IMR-90 (cell line): Measurements from ENCODE around the gene ELFN1. TPM values are rescaled to one million over a fixed set of nuclear protein-coding genes. Genes with fewer than 3 reads are reported as not detected.

Source experiments
- ATAC-seq: fragments of 200-7000 bp; cut with Tn5 transposase; 2 replicates; pipeline ENCODE4 v1.9.1; 2020; ENCODE audit warnings: low read depth, mild to moderate bottlenecking, moderate library complexity
- BruUV-seq: library from RNA; stranded (reverse); fragments of 400-500 nt; replicated peaks from 2 replicates; lab custom pipeline; 2021; lab: Mats Ljungman, UMichigan
- CTCF ChIA-PET: fragments of 300-600 bp; formaldehyde crosslinking; extraction: SDS; loops from one replicate; lab custom pipeline; 2021; ENCODE audit warnings: antibody characterized with exemption; lab: Yijun Ruan, JAX
- POLR2A ChIA-PET: fragments of 300-600 bp; sonication (Branson Sonifier 250); formaldehyde crosslinking; loops from one replicate; lab custom pipeline; 2022; ENCODE audit warnings: antibody characterized with exemption; ENCODE audit not compliant: unreplicated experiment; lab: Charles Lee
- DNase-seq: peaks from one replicate; pipeline ENCODE4 v3.0.0; 2013
- H2AFZ ChIP-seq: replicated peaks from 2 replicates; pipeline ENCODE3; 2013; ENCODE audit warnings: low read length, mild to moderate bottlenecking; ENCODE audit not compliant: poor library complexity
- H2AK5ac ChIP-seq: 2 replicates; pipeline ENCODE4 v1.6.1; 2013; ENCODE audit warnings: low read depth, low read length, inconsistent platforms
- H2AK9ac ChIP-seq: replicated peaks from 2 replicates; pipeline ENCODE3; 2013; ENCODE audit warnings: mild to moderate bottlenecking, low read depth, low read length, moderate library complexity; ENCODE audit not compliant: poor library complexity
- H2BK120ac ChIP-seq: 2 replicates; pipeline ENCODE4 v1.6.1; 2013; ENCODE audit warnings: low read depth, low read length, inconsistent platforms
- H2BK15ac ChIP-seq: 3 replicates; pipeline ENCODE4 v1.6.1; 2013; ENCODE audit warnings: low read depth, low read length, inconsistent platforms
- H2BK20ac ChIP-seq: 2 replicates; pipeline ENCODE4 v1.6.1; 2013; ENCODE audit warnings: low read depth, mild to moderate bottlenecking, inconsistent platforms, low read length, moderate library complexity
- H2BK5ac ChIP-seq: 2 replicates; pipeline ENCODE4 v1.6.1; 2013; ENCODE audit warnings: mild to moderate bottlenecking, low read depth, low read length, inconsistent platforms; ENCODE audit not compliant: poor library complexity, severe bottlenecking
- H3K14ac ChIP-seq: replicated peaks from 2 replicates; pipeline ENCODE4 v1.6.1; 2013; ENCODE audit warnings: low read depth, low read length, inconsistent platforms
- H3K18ac ChIP-seq: 2 replicates; pipeline ENCODE4 v1.6.1; 2013; ENCODE audit warnings: low read depth, low read length, control low read depth
- H3K23ac ChIP-seq: 2 replicates; pipeline ENCODE4 v1.6.1; 2013; ENCODE audit warnings: low read depth, low read length, inconsistent platforms
- H3K27ac ChIP-seq: 2 replicates; pipeline ENCODE4 v1.5.1; 2013; ENCODE audit warnings: mild to moderate bottlenecking, control low read depth, low read length; ENCODE audit not compliant: insufficient read depth
- H3K27me3 ChIP-seq: 2 replicates; pipeline ENCODE4 v1.6.1; 2013; ENCODE audit warnings: low read length; ENCODE audit not compliant: control insufficient read depth, insufficient read depth
- H3K36me3 ChIP-seq: 2 replicates; pipeline ENCODE4 v1.6.1; 2013; ENCODE audit warnings: low read length, mixed read lengths; ENCODE audit not compliant: control insufficient read depth, insufficient read depth
- H3K4ac ChIP-seq: 2 replicates; pipeline ENCODE4 v1.6.1; 2013; ENCODE audit warnings: low read depth, low read length, inconsistent platforms
- H3K4me1 ChIP-seq: 2 replicates; pipeline ENCODE4 v1.6.1; 2013; ENCODE audit warnings: low read length, mixed read lengths; ENCODE audit not compliant: control insufficient read depth, insufficient read depth
- H3K4me2 ChIP-seq: 2 replicates; pipeline ENCODE4 v1.6.1; 2013; ENCODE audit warnings: low read depth, mild to moderate bottlenecking, control low read depth, low read length, moderate library complexity
- H3K4me3 ChIP-seq: 2 replicates; pipeline ENCODE4 v1.5.1; 2013; ENCODE audit warnings: low read depth, mild to moderate bottlenecking, control low read depth, low read length, moderate library complexity; ENCODE audit not compliant: insufficient read depth
- H3K56ac ChIP-seq: 2 replicates; pipeline ENCODE4 v1.6.1; 2013; ENCODE audit warnings: low read length, inconsistent platforms; ENCODE audit not compliant: insufficient read depth; ENCODE audit errors: extremely low read depth
- H3K79me1 ChIP-seq, 2 experiments: 2 replicates each; pipeline ENCODE4 v1.6.1; 2013; ENCODE audit warnings: low read length in 2 of 2, inconsistent platforms in 1 of 2, low read depth in 1 of 2
- H3K9ac ChIP-seq: 2 replicates; pipeline ENCODE4 v1.6.1; 2013; ENCODE audit warnings: low read depth, low read length, control low read depth
- H3K9me1 ChIP-seq: 2 replicates; pipeline ENCODE4 v1.6.1; 2013; ENCODE audit warnings: low read length, inconsistent platforms; ENCODE audit not compliant: insufficient read depth
- H3K9me3 ChIP-seq: 2 replicates; pipeline ENCODE4 v1.6.1; 2013; ENCODE audit warnings: low read length; ENCODE audit not compliant: control insufficient read depth, insufficient read depth
- H4K20me1 ChIP-seq: 2 replicates; pipeline ENCODE4 v1.6.1; 2013; ENCODE audit warnings: low read length, inconsistent platforms; ENCODE audit not compliant: insufficient read depth
- H4K5ac ChIP-seq: 2 replicates; pipeline ENCODE4 v1.6.1; 2013; ENCODE audit warnings: mild to moderate bottlenecking, low read depth, low read length, control low read depth
- H4K8ac ChIP-seq, 2 experiments: 2 replicates each; pipeline ENCODE4 v1.6.1; 2013; ENCODE audit warnings: low read depth in 2 of 2, low read length in 2 of 2, control low read depth in 1 of 2, inconsistent platforms in 1 of 2
- H4K91ac ChIP-seq: 2 replicates; pipeline ENCODE4 v1.6.1; 2013; ENCODE audit warnings: low read depth, low read length, inconsistent platforms; ENCODE audit not compliant: insufficient read depth
- CHD1 ChIP-seq: IDR thresholded peaks from 2 replicates; pipeline ENCODE4 v1.6.1; 2012; ENCODE audit warnings: low read depth, low read length, improper control_type of control experiment
- FOS ChIP-seq: fragments of 150-350 bp; IDR thresholded peaks from 2 replicates; pipeline ENCODE4 v1.6.1; 2016; ENCODE audit warnings: low read depth, low read length
- MAFK ChIP-seq: IDR thresholded peaks from 2 replicates; pipeline ENCODE4 v1.6.1; 2012; ENCODE audit warnings: low read depth, low read length, improper control_type of control experiment
- MXI1 ChIP-seq: IDR thresholded peaks from 2 replicates; pipeline ENCODE4 v1.6.1; 2012; ENCODE audit warnings: low read depth, mild to moderate bottlenecking, low read length, moderate library complexity, borderline replicate concordance
- NFE2L2 ChIP-seq: fragments of 150-350 bp; IDR thresholded peaks from 2 replicates; pipeline ENCODE4 v1.6.1; 2016; ENCODE audit warnings: low read depth, mild to moderate bottlenecking, low read length
- POLR2A ChIP-seq: IDR thresholded peaks from 2 replicates; pipeline ENCODE4 v1.6.1; 2012; ENCODE audit warnings: mild to moderate bottlenecking, low read depth, low read length
- RCOR1 ChIP-seq: IDR thresholded peaks from 2 replicates; pipeline ENCODE4 v1.6.1; 2012; ENCODE audit warnings: mild to moderate bottlenecking, low read length, improper control_type of control experiment; ENCODE audit not compliant: insufficient replicate concordance
- SMC3 ChIP-seq: fragments of 150-350 bp; IDR thresholded peaks from 2 replicates; pipeline ENCODE4 v1.6.1; 2016; ENCODE audit warnings: low read depth, mild to moderate bottlenecking, antibody characterized with exemption, low read length, moderate library complexity
- WGBS, 2 experiments: methylation state at CpG; one replicate each; pipeline versions ENCODE4 v1.1.5 to v1.1.7; 2013; ENCODE audit warnings: missing lambda C conversion rate in 2 of 2; ENCODE audit not compliant: insufficient read length in 1 of 2; ENCODE audit errors: extremely low coverage in 2 of 2; 5-methylcytosine and 5-hydroxymethylcytosine counted together
- dilution Hi-C: fragments of 300-500 bp; cut with HindIII; formaldehyde crosslinking; loops from one replicate; pipeline ENCODE4 v1.14.3; 2018; ENCODE audit warnings: low sequenced_read_pairs; ENCODE audit not compliant: unreplicated experiment
- in situ Hi-C: fragments of 300-500 bp; cut with MboI; formaldehyde crosslinking; loops from 3 replicates; pipeline ENCODE4 v1.14.3; 2019; ENCODE audit warnings: low sequenced_read_pairs, inconsistent platforms, mixed read lengths
- intact Hi-C: fragments of 100-400 bp; cut with micrococcal nuclease; formaldehyde crosslinking; loops from 2 replicates; pipeline ENCODE4 v1.10.0; 2022
- polyA plus RNA-seq, 3 experiments: library from polyadenylated mRNA; depleted of rRNA; stranded (reverse); fragments of >200 nt; gene quantifications; 2 replicates each; pipeline ENCODE4 v1.2.3, GENCODE V29; 2012; ENCODE audit warnings: low replicate concordance in 1 of 3
- total RNA-seq: library from RNA; depleted of rRNA; stranded (reverse); fragments of >200 nt; gene quantifications from 2 replicates; pipeline ENCODE4 v1.2.3, GENCODE V29; 2012
- TF ChIP-seq, protein P1 (sequence below): fragments of 150-350 bp; IDR thresholded peaks from 2 replicates; pipeline ENCODE4 v1.6.1; 2017; ENCODE audit warnings: mild to moderate bottlenecking, antibody characterized with exemption, low read length, low read depth

Gene ELFN1
- total and polyA plus RNA-seq, 2 of the 4 experiments (the other 2 are of a cell fraction): 1.6 to 5.2 TPM

DNA sequence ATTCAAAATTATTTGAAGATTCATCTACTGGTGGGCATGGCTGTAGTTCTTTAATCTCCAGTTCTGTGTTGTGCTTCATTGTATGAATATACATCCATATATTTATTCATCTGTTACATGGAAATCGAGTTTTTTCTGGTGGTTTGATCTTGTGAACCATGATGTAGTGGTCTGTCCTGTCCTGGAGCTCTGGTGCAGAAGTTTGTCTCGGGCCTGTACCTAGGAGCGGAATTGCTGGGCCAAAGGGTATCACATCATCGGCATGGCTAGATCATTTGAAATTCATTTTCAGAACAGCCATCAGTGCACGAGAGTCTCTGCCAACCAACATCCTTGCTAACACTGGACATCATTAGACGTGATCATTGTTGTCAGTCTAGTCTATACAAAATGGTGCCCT is 107.0 kb downstream of the ELFN1 start:
- no peak overlapping the region for H3K4me2 ChIP-seq
- no peak overlapping the region for H2AK9ac ChIP-seq
- H3K23ac ChIP-seq: no peak overlapping the region
- TF ChIP-seq FOS: no peak
- TF ChIP-seq SMC3: no peak
- no peak for TF ChIP-seq MAFK
- TF ChIP-seq CHD1: no peak
- TF ChIP-seq RCOR1: no peak
- TF ChIP-seq MXI1: no peak
- TF ChIP-seq, protein P1, sequence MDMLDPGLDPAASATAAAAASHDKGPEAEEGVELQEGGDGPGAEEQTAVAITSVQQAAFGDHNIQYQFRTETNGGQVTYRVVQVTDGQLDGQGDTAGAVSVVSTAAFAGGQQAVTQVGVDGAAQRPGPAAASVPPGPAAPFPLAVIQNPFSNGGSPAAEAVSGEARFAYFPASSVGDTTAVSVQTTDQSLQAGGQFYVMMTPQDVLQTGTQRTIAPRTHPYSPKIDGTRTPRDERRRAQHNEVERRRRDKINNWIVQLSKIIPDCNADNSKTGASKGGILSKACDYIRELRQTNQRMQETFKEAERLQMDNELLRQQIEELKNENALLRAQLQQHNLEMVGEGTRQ: no peak
- TF ChIP-seq POLR2A: no peak
- no peak for TF ChIP-seq NFE2L2
- no peaks in the 10 kb centered on the region for H3K79me1 ChIP-seq
- H2AFZ ChIP-seq: no peak overlapping the region
- no peaks in the 10 kb centered on the region for H3K9me1 ChIP-seq
- no peak overlapping the region for H2BK5ac ChIP-seq
- H4K91ac ChIP-seq: no peak overlapping the region
- no peak overlapping the region for H2AK5ac ChIP-seq
- H3K9me3 ChIP-seq: peaks cover 2% of the 10 kb centered on the region; the same call in 1 of the 2 replicates
- H3K4me3 ChIP-seq: no peak overlapping the region
- POLR2A ChIA-PET: interaction anchor here (0.6 kb wide), 1 partner anchor 556 kb away, joined by 4 read pairs; no protein-coding TSS in a partner anchor
- no peak overlapping the region for H3K4ac ChIP-seq
- intact Hi-C loops (no loop called here), dilution Hi-C loops (no loop called here), in situ Hi-C loops (no loop called here)
- no peak overlapping the region for H2BK15ac ChIP-seq
- no peak overlapping the region for H3K18ac ChIP-seq
- DNase-seq (no peak), ATAC-seq (no peak)
- no peak overlapping the region for H3K14ac ChIP-seq
- no peak overlapping the region for H2BK120ac ChIP-seq
- no TSS peak for BruUV-seq
- H3K9ac ChIP-seq: no peak overlapping the region
- no peak overlapping the region for H2BK20ac ChIP-seq
- CTCF ChIA-PET: no interaction called here
- H3K27ac ChIP-seq: no peak overlapping the region
- no peaks in the 10 kb centered on the region for H3K4me1 ChIP-seq
- WGBS, 2 experiments: 90% methylated on average over 2 of the region's 6 CpGs; no CpG with 5 or more reads in 1 of the 2 experiments
- H3K36me3 ChIP-seq: no peaks in the 10 kb centered on the region
- no peak overlapping the region for H4K8ac ChIP-seq
- no peaks in the 10 kb centered on the region for H4K20me1 ChIP-seq
- H4K5ac ChIP-seq: no peak overlapping the region
- no peaks in the 10 kb centered on the region; the same call in 1 of the 2 replicates for H3K27me3 ChIP-seq
- no peak overlapping the region for H3K56ac ChIP-seq
